NCI-H446 (cell line): ENCODE results near the gene GJD4.

Source experiments
- DNase-seq, 2 experiments: peaks; one replicate each; lab custom pipeline; 2025; lab: John Stamatoyannopoulos, UW

Gene GJD4

GRCh38 chr10:35626971-35627507, 21.9 kb downstream of the GJD4 start:
- no peak for DNase-seq

- no peak for DNase-seq
These were observed 26.3 kb downstream of the GJD4 start for GRCh38 chr10:35631404-35631803.

GRCh38 chr10:35632027-35632426, 26.9 kb downstream of the GJD4 start:
- no peak for DNase-seq

GRCh38 chr10:35633006-35633980, 28.2 kb downstream of the GJD4 start:
- DNase-seq, result no peak

GRCh38 chr10:35635576-35635975, 30.4 kb downstream of the GJD4 start:
- DNase-seq, result peak; percentile 17 to 75

GRCh38 chr10:35636956-35637355, 31.8 kb downstream of the GJD4 start:
- DNase-seq, result no peak

GRCh38 chr10:35637462-35637861, 32.3 kb downstream of the GJD4 start:
- no peak for DNase-seq

GRCh38 chr10:35638101-35638500, 33.0 kb downstream of the GJD4 start:
- DNase-seq, result no peak

GRCh38 chr10:35639021-35639727, 34.0 kb downstream of the GJD4 start:
- no peak for DNase-seq

GRCh38 chr10:35639728-35640401, 34.7 kb downstream of the GJD4 start:
- DNase-seq, result no peak

GRCh38 chr10:35640474-35640873, 35.3 kb downstream of the GJD4 start:
- DNase-seq, result peak in 1 of 2 experiments; percentile 56

- DNase-seq, result peak; percentile 35 to 83
These were observed 36.0 kb downstream of the GJD4 start for GRCh38 chr10:35640951-35641675.

- peak in 1 of 2 experiments; percentile 39 for DNase-seq
These were observed 36.5 kb downstream of the GJD4 start for GRCh38 chr10:35641676-35642034.

- DNase-seq, result peak; percentile 65 to 93
These were observed 37.1 kb downstream of the GJD4 start, which contains the start of gene FZD8 for GRCh38 chr10:35642035-35642792. TSS of gene FZD8 (minus strand) at chr10:35642296. CDS start at chr10:35641429, 867 bp downstream.

- DNase-seq, result no peak
These were observed 37.6 kb downstream of the GJD4 start for GRCh38 chr10:35642793-35643114.

- peak; percentile 11 to 63 for DNase-seq
These were observed 38.3 kb downstream of the GJD4 start for GRCh38 chr10:35643151-35644049.

GRCh38 chr10:35644050-35644950, 39.2 kb downstream of the GJD4 start:
- DNase-seq, result peak in 1 of 2 experiments; percentile 28

- no peak for DNase-seq
These were observed 45.8 kb downstream of the GJD4 start for GRCh38 chr10:35650894-35651293.

GRCh38 chr10:35652824-35653223, 47.7 kb downstream of the GJD4 start:
- no peak for DNase-seq
